Endodermal cell (in vitro differentiated cells): ENCODE data around the gene TMEM222. TPM values are rescaled to one million over a fixed set of nuclear protein-coding genes. Genes with fewer than 3 reads are reported as not detected.

Experiments used
- DNase-seq: peaks from one replicate; pipeline ENCODE4 v3.0.0-alpha.2; 2017
- H3K27ac ChIP-seq: 2 replicates; pipeline ENCODE4 v1.5.1; 2013; ENCODE audit warnings: mild to moderate bottlenecking, low read depth, low read length, moderate library complexity
- H3K27me3 ChIP-seq: 2 replicates; pipeline ENCODE4 v1.6.1; 2013; ENCODE audit warnings: mild to moderate bottlenecking, low read length, moderate library complexity; ENCODE audit not compliant: insufficient read depth, control insufficient read depth, poor library complexity, severe bottlenecking
- H3K36me3 ChIP-seq: 2 replicates; pipeline ENCODE4 v1.7.0; 2013; ENCODE audit warnings: mild to moderate bottlenecking, low read length, moderate library complexity; ENCODE audit not compliant: control insufficient read depth, insufficient read depth
- H3K4me1 ChIP-seq: one replicate; pipeline ENCODE4 v1.7.0; 2013; ENCODE audit warnings: low read length; ENCODE audit not compliant: control insufficient read depth, insufficient read depth
- H3K4me3 ChIP-seq: 2 replicates; pipeline ENCODE4 v1.5.1; 2013; ENCODE audit warnings: mild to moderate bottlenecking, low read length, moderate library complexity
- H3K9ac ChIP-seq: 2 replicates; pipeline ENCODE4 v1.6.1; 2013; ENCODE audit warnings: mild to moderate bottlenecking, low read length, moderate library complexity; ENCODE audit not compliant: poor library complexity, severe bottlenecking; ENCODE audit errors: extremely low read depth
- H3K9me3 ChIP-seq: 2 replicates; pipeline ENCODE4 v1.6.1; 2013; ENCODE audit warnings: mild to moderate bottlenecking, low read length, moderate library complexity; ENCODE audit not compliant: control insufficient read depth
- H3K27ac Mint-ChIP-seq: 2 replicates; pipeline ENCODE4 v1.8.0; 2020; ENCODE audit warnings: mixed read lengths
- H3K27me3 Mint-ChIP-seq: 2 replicates; pipeline ENCODE4 v1.8.0; 2021; ENCODE audit warnings: mild to moderate bottlenecking, mixed read lengths; ENCODE audit not compliant: insufficient read depth
- H3K36me3 Mint-ChIP-seq: 2 replicates; pipeline ENCODE4 v1.8.0; 2020; ENCODE audit warnings: low read depth, mixed read lengths
- H3K4me1 Mint-ChIP-seq: 2 replicates; pipeline ENCODE4 v1.8.0; 2020; ENCODE audit warnings: mixed read lengths
- H3K4me3 Mint-ChIP-seq: 2 replicates; pipeline ENCODE4 v1.8.0; 2020; ENCODE audit warnings: mild to moderate bottlenecking, moderate library complexity, mixed read lengths
- H3K9me3 Mint-ChIP-seq: 2 replicates; pipeline ENCODE4 v1.8.0; 2020; ENCODE audit warnings: mild to moderate bottlenecking, mixed read lengths
- WGBS, 2 experiments: methylation state at CpG; one replicate each; pipeline versions ENCODE4 v1.1.5 to v1.1.7; 2013; ENCODE audit warnings: missing lambda C conversion rate in 2 of 2, mixed read lengths in 1 of 2; ENCODE audit not compliant: insufficient coverage in 1 of 2, insufficient read length in 1 of 2; 5-methylcytosine and 5-hydroxymethylcytosine counted together
- total RNA-seq, 2 donors: library from RNA; stranded (reverse); fragmentation: NEBNext Ultra II Directional in 1 of 2; extraction: Animal tissue kit (Norgen Biotek cat#: 25700) in 1 of 2; gene quantifications; 2 replicates in 1 of 2; 3 replicates in 1 of 2; pipeline ENCODE4 v1.2.1, GENCODE V29; 2021
- TF ChIP-seq, protein P1 (sequence below): fragments of 200-600 bp; sonication (generic); conservative IDR thresholded peaks from 2 replicates; pipeline ENCODE4 v1.5.0; 2021; ENCODE audit warnings: antibody characterized with exemption, mild to moderate bottlenecking

TMEM222 gene
- total RNA-seq, 2 donors from 2014 or later, result 26.0 to 31.8 TPM

DNA sequence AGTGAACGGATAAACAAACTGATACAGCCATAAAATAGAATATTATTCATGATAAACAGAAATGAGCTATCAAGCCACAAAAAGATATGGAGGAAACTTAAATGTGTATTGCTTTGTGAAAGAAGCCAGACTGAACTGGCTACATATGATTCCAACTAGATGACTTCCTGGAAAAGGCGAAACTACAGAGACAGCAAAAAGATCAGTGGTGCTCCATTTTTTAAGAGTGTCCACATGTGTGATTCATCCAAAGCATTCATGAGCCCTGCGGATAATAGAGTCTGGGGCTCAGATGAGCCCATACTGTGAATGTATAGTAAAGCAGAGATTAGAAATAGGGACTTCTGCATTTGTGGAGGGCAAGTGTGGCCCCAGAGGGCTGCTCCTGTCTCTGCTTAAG lies 7.8 kb upstream of the TMEM222 start:
- H3K9me3 ChIP-seq, result no peaks in the 10 kb centered on the region
- TF ChIP-seq, protein P1, sequence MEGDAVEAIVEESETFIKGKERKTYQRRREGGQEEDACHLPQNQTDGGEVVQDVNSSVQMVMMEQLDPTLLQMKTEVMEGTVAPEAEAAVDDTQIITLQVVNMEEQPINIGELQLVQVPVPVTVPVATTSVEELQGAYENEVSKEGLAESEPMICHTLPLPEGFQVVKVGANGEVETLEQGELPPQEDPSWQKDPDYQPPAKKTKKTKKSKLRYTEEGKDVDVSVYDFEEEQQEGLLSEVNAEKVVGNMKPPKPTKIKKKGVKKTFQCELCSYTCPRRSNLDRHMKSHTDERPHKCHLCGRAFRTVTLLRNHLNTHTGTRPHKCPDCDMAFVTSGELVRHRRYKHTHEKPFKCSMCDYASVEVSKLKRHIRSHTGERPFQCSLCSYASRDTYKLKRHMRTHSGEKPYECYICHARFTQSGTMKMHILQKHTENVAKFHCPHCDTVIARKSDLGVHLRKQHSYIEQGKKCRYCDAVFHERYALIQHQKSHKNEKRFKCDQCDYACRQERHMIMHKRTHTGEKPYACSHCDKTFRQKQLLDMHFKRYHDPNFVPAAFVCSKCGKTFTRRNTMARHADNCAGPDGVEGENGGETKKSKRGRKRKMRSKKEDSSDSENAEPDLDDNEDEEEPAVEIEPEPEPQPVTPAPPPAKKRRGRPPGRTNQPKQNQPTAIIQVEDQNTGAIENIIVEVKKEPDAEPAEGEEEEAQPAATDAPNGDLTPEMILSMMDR, result no peak
- Mint-ChIP-seq H3K9me3 (no peaks in the 10 kb centered on the region), H3K4me1 (peaks cover 5% of the 10 kb centered on the region), H3K36me3 (no peaks in the 10 kb centered on the region), H3K27ac (no peak overlapping the region), H3K4me3 (no peak overlapping the region), H3K27me3 (no peaks in the 10 kb centered on the region)
- H3K36me3 ChIP-seq, result no peaks in the 10 kb centered on the region
- peak; percentile 28 for DNase-seq
- 96 to 97% methylated on average over 2 to 3 of the region's 3 CpGs for WGBS, 2 experiments
- no peaks in the 10 kb centered on the region for H3K27me3 ChIP-seq
- H3K4me1 ChIP-seq, result no peaks in the 10 kb centered on the region
- H3K4me3 ChIP-seq, result no peak overlapping the region
- no peak overlapping the region for H3K9ac ChIP-seq
- H3K27ac ChIP-seq, result no peak overlapping the region

DNA sequence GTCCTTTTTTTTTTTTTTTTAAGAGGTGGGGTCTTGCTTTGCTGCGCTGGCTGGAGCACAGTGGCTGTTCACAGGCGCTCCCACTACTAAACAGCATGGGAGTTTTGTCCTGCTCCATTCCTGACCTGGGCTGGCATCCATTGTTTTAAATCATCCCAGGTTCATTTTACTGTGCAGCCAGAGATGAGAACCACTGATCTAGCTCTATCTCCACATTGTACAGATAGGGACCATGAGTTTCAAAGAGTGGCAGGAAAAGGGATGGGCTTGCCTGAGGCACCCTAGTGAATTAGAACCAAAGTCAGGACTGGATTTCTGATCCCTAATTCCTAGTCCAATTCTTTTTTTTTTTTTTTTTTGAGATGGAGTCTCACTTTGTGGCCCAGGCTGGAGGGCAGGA lies 7.2 kb upstream of the TMEM222 start:
- WGBS, 2 experiments, result 95% methylated on average over 2 of the region's 2 CpGs; no CpG with 5 or more reads in 1 of the 2 experiments
- H3K4me3 ChIP-seq, result no peak overlapping the region
- no peak overlapping the region for H3K4me3 Mint-ChIP-seq
- H3K4me1 Mint-ChIP-seq, result peaks cover 5% of the 10 kb centered on the region
- no peak overlapping the region for H3K27ac Mint-ChIP-seq
- no peak overlapping the region for H3K27ac ChIP-seq
- no peaks in the 10 kb centered on the region for H3K9me3 Mint-ChIP-seq
- no peaks in the 10 kb centered on the region for H3K36me3 ChIP-seq
- no peaks in the 10 kb centered on the region for H3K9me3 ChIP-seq
- H3K36me3 Mint-ChIP-seq, result no peaks in the 10 kb centered on the region
- H3K27me3 Mint-ChIP-seq, result no peaks in the 10 kb centered on the region
- peak; percentile 35 for DNase-seq
- H3K27me3 ChIP-seq, result no peaks in the 10 kb centered on the region
- TF ChIP-seq, protein P1, result no peak
- no peaks in the 10 kb centered on the region for H3K4me1 ChIP-seq
- no peak overlapping the region for H3K9ac ChIP-seq

DNA sequence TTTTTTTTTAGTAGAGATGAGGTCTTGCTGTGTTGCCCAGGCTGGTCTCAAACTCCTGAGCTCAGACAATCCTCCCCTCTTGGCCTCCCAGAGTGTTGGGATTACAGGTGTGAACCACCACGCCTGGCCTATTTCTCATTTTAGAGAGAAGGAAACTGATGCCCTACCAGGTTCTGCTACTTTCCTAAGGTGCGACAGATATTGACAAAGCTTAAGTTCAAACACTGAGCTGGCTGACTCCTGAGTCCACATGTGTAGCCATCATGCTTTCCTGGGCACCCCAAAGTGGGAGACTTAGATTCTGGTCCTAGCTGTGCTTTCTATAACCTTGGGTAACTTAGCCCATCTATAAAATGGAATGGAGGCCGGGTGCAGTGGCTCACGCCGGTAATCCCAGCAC lies 5.1 kb upstream of the TMEM222 start:
- TF ChIP-seq, protein P1, result no peak
- peaks cover 5% of the 10 kb centered on the region for H3K4me1 Mint-ChIP-seq
- DNase-seq, result peak; percentile 23
- H3K27me3 Mint-ChIP-seq, result no peaks in the 10 kb centered on the region
- no peaks in the 10 kb centered on the region for H3K36me3 ChIP-seq
- WGBS, 2 experiments, result 91 to 93% methylated on average over 5 of the region's 5 CpGs
- H3K9me3 Mint-ChIP-seq, result no peaks in the 10 kb centered on the region
- no peaks in the 10 kb centered on the region for H3K4me1 ChIP-seq
- no peak overlapping the region for H3K4me3 Mint-ChIP-seq
- H3K27me3 ChIP-seq, result no peaks in the 10 kb centered on the region
- H3K4me3 ChIP-seq, result no peak overlapping the region
- no peak overlapping the region for H3K9ac ChIP-seq
- no peaks in the 10 kb centered on the region for H3K36me3 Mint-ChIP-seq
- no peak overlapping the region for H3K27ac Mint-ChIP-seq
- H3K27ac ChIP-seq, result no peak overlapping the region
- H3K9me3 ChIP-seq, result no peaks in the 10 kb centered on the region
